GM19351 (cell line): Measurements from ENCODE around the gene PRKCE.

Experiments
- ATAC-seq: cut with Tn5 transposase; IDR thresholded peaks from one replicate; pipeline ENCODE4 v1.9.1; 2021; ENCODE audit warnings: mild to moderate bottlenecking, moderate library complexity; ENCODE audit not compliant: unreplicated experiment

Gene PRKCE

DNA sequence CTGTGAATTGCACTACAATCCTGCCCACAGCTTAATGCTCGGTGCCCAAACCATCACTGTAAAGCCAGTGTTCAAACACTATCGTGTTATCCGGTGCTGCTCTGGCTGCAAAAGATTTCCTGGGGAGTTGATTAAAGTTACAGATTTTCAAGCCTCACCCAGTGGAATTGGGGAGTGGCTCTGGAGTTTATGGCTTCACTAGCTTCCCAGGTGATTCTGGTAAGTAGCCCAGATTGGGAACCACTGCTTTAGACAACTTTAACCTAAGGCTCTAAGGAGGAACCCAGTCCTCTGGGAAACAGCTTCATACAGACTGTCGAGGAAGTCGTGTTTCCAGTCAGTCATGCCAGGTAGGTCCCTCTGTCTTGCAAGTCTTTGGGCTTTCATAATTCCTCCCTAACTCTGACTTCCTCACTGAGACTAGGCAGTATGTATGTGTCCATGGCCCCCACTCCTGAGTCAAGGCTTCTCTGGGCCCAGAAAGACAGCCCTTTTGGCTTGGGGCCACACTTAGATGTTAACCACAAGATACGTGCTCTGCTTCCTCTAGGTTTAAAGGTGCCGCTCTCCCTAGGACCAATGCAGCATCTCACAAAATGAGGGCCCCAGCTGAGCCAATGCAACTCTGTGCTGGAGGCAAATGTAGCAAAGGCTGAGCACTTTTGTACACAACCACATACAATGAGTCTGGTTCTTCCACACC, 299.7 kb downstream of the PRKCE start:
- no peak for ATAC-seq

GRCh38 chr2:45952591-45952990, 301.1 kb downstream of the PRKCE start:
- no peak for ATAC-seq

- ATAC-seq = no peak
Measured at GRCh38 chr2:45953376-45954027, 302.0 kb downstream of the PRKCE start.

DNA sequence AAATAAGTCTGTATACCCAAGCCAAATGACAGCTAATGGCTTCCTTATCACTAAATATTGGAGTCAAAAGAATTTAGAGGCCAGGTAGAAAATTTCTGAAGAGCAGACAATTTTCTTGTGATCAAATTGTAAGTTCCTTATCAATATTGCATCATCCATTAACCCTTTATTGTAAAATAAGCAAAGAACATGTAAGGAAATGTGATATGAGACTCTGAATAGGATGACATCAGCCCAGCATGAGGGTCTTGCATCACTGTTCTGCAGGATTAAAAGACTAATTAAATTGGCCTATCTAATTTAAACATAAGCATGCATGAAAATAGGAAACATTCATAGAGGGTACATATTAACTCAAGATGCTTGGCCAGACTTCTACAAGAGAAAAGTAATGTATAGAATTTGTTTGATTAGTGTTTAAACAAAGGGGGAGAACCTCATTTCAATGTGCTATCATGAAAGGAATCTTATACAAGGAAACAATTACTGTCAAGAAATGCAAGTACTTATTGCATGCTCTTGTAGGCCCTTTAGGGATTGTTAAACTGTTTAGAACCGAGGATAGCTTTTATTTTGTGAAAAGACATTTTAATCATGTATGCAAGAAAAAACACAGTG, 302.9 kb downstream of the PRKCE start:
- ATAC-seq = no peak

- ATAC-seq = no peak
Measured at GRCh38 chr2:45957533-45958227, 306.2 kb downstream of the PRKCE start.

DNA sequence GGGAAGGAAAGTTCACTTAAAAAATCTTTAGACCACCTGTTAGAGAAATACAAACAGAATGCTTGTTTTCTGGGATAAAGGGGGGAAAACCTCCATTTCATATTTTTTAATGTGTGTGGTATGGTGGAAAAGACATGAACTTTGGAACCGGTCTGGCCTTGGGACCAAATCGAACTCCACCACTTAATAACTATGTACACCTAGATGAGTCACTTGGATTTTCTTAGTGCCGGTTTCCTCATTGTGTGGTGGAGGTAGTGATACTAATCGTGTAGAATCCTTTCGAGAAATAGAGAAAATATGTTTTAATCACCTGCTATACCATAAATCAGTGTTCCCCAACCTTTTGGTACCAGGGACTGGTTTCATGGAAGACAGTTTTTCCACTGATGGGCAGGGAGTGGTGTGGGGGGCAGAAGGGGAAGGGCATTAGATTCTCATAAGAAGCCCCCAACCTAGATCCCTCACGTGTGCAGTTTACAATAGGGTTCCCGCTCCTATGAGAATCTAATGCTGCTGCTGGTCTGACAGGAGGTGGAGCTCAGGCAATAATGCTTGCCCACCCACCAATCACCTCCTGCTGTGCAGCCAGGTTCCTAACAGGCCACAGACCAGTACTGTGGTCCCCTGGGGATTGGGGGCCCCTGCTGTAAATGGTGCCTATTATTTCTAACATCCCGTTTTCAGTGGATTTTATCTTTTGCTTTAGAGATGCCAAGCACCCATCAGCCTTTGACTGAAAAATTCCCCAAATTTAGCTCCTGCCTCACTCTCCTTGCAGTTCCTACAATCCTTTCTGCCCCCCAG, 308.8 kb downstream of the PRKCE start:
- no peak for ATAC-seq

DNA sequence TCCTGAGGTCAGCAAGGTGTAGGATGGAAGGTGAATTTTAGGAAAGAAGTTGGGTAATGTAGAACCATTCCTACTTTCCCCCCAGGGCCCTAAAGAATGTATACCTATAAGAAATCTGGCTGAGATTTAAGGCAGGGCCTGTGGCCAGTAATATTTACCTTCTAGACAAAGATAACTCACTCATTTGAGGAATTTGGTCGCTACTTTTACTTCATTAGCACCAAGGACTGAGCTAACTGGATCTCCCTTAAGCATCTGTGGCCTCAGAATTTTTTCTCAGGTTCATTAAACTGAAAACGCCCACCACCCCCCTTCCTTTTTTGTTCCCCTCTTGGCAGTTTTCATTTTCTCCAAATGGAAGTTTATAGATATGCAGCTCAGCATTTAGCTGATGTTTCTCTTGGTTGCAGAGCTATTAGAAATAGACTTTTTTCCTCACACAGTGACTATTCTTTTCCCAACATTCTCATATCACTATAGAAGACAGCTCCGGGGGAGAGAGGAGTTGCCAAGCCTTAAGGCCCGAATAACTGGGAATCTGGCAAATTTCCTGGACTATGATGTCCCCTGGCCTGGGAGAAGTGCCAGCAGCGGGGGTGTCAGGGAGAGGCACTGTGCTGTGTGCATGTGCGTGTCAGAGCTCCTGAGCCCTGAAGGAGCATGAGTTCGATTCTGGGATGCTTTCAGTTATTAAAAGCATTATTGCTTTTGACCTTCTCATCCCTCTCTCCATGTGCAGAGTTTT, 310.9 kb downstream of the PRKCE start:
- no peak for ATAC-seq

DNA sequence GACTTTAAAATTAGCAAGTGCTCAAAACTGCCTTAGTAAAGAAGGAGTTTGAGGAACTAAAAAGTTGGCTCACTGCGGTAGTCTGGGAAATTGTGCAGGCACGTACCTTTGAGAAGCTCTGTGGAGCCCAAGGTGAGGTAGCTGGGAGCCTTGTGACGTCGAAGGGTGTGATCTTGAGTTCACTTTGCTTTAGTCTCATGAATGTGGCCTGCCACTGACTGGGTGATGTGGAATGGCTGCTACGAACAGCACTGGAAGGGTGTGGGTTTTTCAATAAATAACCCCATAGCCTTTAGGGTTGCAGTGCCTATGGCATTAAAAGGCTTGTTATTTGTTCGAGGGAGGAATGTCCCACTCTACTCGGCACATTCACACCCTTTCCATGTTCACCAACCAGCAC, 312.3 kb downstream of the PRKCE start:
- no peak for ATAC-seq

GRCh38 chr2:45964223-45964841, 312.9 kb downstream of the PRKCE start:
- no peak for ATAC-seq

DNA sequence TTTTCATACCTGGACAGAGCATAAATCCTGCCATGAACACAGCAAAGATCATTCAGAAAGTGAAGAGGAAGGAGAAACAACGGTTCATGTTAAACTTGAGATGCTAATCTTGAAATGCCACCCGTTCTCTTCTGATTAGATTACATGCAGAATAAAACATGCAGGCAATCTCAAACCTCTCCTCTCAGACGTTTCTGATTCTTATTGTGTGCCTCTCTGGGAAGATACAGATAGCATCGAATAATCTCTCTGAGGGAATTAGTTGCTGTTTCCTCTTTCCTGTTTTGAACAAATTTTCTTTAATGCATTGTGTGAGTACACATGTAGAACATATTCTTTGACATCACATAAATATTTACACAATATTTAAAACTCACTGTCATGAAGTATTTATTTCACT, 313.4 kb downstream of the PRKCE start:
- no peak for ATAC-seq

DNA sequence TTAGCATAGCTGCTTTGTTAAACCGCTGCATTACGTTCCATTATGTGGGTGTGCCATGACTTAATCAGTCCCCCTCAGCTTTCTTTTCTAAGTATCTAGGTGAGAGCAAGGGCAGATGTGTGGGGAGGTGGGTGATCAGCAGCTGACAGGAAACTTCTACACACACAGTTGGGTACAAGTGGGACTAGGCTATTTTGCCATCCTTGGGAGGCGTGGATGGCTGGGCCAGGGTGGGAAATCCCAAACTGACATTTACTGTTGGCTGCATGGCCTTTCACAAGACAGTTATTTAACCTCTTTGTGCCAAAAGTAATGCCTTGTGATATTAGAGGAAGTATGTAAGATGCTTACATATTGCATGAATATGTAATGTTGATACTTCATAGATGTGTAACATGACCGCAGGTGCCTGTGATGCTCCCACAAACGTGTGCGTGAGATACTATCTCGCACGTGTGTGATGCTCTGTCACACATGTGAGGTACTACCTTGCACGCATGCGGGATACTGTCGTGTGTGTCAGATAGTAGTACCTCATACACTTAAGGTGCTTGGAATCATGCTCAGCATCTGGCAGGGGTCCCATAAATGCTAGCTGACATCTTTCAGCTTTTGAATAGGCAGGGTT, 314.5 kb downstream of the PRKCE start:
- ATAC-seq = no peak

GRCh38 chr2:45968946-45969584, 317.6 kb downstream of the PRKCE start:
- ATAC-seq = no peak

DNA sequence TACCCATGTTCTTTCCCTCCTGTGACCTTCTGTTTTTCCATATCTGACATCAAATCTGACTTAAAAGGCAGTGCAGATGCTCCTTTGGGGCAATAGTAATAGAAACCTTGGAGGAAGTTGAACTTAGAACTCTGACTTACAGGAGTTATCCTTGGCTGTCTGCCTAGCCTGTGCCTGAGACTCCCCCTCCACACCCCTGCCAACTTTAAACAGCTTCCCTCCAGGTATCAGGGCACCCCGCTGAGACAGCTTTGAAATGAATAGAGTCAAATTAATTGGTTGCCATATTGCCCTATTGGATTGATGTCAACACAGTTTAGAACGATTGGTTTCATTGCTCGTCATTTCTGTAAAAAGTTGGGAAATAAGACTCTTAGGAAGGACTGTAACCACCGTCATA, 322.0 kb downstream of the PRKCE start:
- no peak for ATAC-seq

DNA sequence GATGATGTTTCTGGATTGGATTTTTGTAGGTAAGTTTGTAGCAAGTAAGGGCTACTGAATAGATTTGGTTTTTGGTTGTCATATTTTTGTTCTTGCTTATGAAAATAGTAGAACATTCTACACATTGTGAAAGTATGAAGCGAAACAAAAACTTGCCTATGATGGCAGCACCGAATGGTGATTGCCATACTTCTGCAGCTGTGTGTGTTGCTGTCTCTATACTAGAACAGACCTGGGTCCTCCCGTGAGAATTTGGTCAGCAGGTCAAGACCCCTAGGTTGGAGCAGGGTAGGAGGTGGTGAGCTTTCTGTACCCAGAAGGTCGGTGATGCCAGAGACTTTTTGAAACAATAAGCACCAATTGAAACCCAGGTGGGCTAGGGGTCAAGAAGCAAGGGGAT, 322.6 kb downstream of the PRKCE start:
- peak; percentile 77 for ATAC-seq

- ATAC-seq = peak; percentile 77
Measured at GRCh38 chr2:45974762-45975408, 323.4 kb downstream of the PRKCE start.

DNA sequence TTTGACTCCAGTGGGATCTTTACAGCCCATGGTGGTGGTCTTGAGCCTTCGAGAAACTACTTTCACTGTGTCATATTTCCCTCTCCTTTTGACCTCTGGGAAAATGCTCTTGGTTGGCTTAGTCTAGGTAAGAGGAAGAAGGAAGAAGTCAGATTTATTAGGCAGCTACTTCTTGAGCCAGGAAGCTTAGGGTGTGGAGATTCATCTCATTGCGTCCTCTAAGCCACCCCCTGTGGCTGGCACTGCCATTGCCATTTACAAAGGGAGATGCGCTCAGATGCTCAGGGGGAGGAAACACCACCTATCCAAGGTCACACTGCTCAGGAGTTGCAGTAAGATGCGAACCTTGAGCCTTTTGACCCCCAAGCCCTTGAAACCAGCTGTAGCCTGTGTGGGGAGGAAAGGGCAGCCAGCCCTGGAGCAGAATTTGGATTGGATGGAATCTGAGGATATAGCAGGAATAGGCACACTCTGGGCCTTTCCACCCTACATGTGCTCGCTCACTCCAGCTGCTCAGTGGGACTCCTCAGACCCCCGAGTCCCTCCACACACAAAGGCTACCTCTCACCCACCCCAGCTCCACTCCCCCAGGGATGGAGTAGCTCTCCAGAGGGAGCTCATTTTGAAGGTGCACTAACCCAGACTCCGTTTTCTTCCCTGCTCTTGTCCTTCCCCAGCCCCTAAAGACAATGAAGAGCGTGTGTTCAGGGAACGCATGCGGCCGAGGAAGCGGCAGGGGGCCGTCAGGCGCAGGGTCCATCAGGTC, 324.5 kb downstream of the PRKCE start:
- no peak for ATAC-seq

GRCh38 chr2:45978302-45978859, 326.9 kb downstream of the PRKCE start:
- no peak for ATAC-seq
